IPS-15b (cell line): ENCODE measurements around the gene SRGAP2C.
"Not testable (repeated sequence)": the region's sequence is repeated elsewhere in the genome, so short reads cannot be mapped to it uniquely, and the experiment has no call there.

ENCODE experiments used
- H3K27me3 ChIP-seq: one replicate; pipeline ENCODE4 v1.6.1; 2013; ENCODE audit warnings: low read length; ENCODE audit not compliant: control insufficient read depth, insufficient read depth
- H3K36me3 ChIP-seq: one replicate; pipeline ENCODE4 v1.6.1; 2013; ENCODE audit warnings: low read length; ENCODE audit not compliant: control insufficient read depth, insufficient read depth
- H3K4me1 ChIP-seq: one replicate; pipeline ENCODE4 v1.6.1; 2013; ENCODE audit warnings: mild to moderate bottlenecking, low read length; ENCODE audit not compliant: control insufficient read depth, insufficient read depth
- H3K4me3 ChIP-seq: one replicate; pipeline ENCODE4 v1.5.1; 2013; ENCODE audit warnings: low read depth, low read length
- H3K9ac ChIP-seq: one replicate; pipeline ENCODE4 v1.6.1; 2013; ENCODE audit warnings: low read depth, mild to moderate bottlenecking, low read length
- H3K9me3 ChIP-seq: one replicate; pipeline ENCODE4 v1.6.1; 2013; ENCODE audit warnings: mild to moderate bottlenecking, low read length; ENCODE audit not compliant: control insufficient read depth, insufficient read depth

SRGAP2C gene

GRCh38 chr1:121299514-121300149, 114.9 kb downstream of the SRGAP2C start:
- H3K9me3 ChIP-seq, H3K9ac ChIP-seq, H3K4me1 ChIP-seq: not testable (repeated sequence)

GRCh38 chr1:121301876-121302275, 117.1 kb downstream of the SRGAP2C start:
- not testable (repeated sequence) for H3K36me3 ChIP-seq, H3K4me1 ChIP-seq, H3K4me3 ChIP-seq, H3K9me3 ChIP-seq, H3K27me3 ChIP-seq, H3K9ac ChIP-seq

More at GRCh38 chr1:121299514-121300149, 114.9 kb downstream of the SRGAP2C start:
- H3K27me3 ChIP-seq, H3K36me3 ChIP-seq, H3K4me3 ChIP-seq: not testable (repeated sequence)

- H3K9ac ChIP-seq, H3K4me3 ChIP-seq, H3K4me1 ChIP-seq, H3K9me3 ChIP-seq, H3K36me3 ChIP-seq, H3K27me3 ChIP-seq: not testable (repeated sequence)
Observed at GRCh38 chr1:121307759-121308158, 123.0 kb downstream of the SRGAP2C start.

- not testable (repeated sequence) for H3K9ac ChIP-seq, H3K4me3 ChIP-seq, H3K27me3 ChIP-seq, H3K36me3 ChIP-seq, H3K4me1 ChIP-seq, H3K9me3 ChIP-seq
Observed at GRCh38 chr1:121315509-121315908, 130.7 kb downstream of the SRGAP2C start.

GRCh38 chr1:121316081-121316480, 131.3 kb downstream of the SRGAP2C start:
- not testable (repeated sequence) for H3K4me1 ChIP-seq, H3K27me3 ChIP-seq, H3K4me3 ChIP-seq, H3K9me3 ChIP-seq, H3K9ac ChIP-seq, H3K36me3 ChIP-seq

GRCh38 chr1:121317491-121318468, 133.0 kb downstream of the SRGAP2C start:
- not testable (repeated sequence) for H3K4me3 ChIP-seq, H3K9ac ChIP-seq, H3K27me3 ChIP-seq, H3K9me3 ChIP-seq, H3K36me3 ChIP-seq, H3K4me1 ChIP-seq

DNA sequence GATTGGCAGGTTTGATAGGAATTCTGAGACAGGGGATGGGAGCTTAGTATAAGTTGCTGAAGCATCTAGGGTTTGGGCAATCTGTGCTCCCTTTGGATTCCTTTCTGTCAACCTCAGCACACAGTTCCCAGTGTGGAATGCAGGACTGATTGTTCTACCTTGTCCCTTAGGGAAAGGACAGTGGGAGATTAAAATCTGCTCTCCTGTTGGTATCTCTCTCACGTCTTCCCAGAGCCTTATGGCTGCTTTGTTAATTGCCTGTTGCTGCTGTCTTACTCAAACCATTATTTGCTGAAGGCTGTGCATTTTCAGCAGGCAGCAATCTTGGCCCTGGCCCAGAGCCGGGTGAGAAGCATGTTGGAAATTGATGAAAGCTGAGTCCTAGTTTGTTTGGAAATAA, 133.9 kb downstream of the SRGAP2C start:
- H3K9me3 ChIP-seq, H3K4me3 ChIP-seq, H3K9ac ChIP-seq, H3K4me1 ChIP-seq, H3K27me3 ChIP-seq, H3K36me3 ChIP-seq: not testable (repeated sequence)

DNA sequence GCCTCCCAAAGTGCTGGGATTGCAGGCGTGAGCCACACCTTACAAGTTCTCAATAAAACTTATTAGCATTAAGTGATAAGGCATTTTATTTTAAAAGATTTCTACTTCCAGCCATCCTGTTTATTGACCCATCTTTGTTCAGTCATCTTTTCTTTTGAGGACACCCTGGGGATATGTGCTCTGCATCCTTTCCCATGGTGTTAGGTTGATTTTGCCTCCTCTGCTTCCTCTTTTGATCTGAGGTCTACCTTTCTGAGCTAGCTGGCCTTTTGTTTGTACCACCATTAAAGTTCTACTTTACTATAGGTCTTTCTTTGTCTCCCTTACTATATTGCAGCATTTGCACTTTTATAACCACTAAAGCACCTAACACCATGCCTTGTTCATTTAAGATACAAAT, 136.9 kb downstream of the SRGAP2C start:
- H3K27me3 ChIP-seq, H3K9ac ChIP-seq, H3K36me3 ChIP-seq, H3K4me3 ChIP-seq, H3K9me3 ChIP-seq, H3K4me1 ChIP-seq: not testable (repeated sequence)

DNA sequence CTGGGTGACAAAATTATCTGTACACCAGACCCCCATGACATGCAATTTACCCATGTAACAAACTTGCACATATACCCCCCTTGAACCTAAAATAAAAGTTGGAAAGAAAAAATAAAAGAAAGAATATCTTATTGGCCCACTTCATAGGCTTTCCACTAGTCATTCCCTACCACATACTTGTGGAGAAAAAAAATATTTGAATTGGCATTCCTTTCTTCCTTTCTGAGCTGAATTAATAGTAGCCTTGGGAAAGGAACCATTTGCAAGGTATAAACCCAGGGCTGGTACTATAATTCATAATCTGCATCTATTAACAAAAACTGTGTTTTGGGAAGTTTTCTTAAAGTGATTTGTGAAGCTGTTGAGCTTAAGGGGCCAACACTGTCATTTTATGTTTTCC, 140.0 kb downstream of the SRGAP2C start:
- not testable (repeated sequence) for H3K4me1 ChIP-seq, H3K9me3 ChIP-seq, H3K4me3 ChIP-seq, H3K9ac ChIP-seq, H3K36me3 ChIP-seq, H3K27me3 ChIP-seq

DNA sequence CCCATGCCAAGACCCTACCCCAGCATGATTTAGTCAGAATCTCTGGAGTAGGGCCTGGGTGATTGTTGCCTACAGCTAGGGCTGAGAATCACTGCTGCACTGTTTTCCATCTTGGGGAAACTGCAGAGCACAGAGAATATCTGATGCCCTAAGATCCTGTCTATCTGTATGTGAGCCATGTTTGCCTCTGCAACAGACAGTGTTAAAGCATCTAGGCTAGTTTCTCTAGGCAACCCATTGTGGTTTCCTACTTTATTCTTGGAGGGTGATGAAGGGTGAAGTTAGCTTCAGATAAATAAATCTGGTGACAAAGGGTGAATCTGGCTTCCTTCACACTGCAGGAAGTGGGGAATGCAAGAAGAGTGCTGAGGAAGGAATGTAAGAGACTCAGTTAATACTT, 147.4 kb downstream of the SRGAP2C start:
- H3K9ac ChIP-seq, H3K9me3 ChIP-seq, H3K4me3 ChIP-seq, H3K27me3 ChIP-seq, H3K36me3 ChIP-seq, H3K4me1 ChIP-seq: not testable (repeated sequence)

GRCh38 chr1:121332599-121333562, 148.1 kb downstream of the SRGAP2C start:
- not testable (repeated sequence) for H3K9ac ChIP-seq, H3K27me3 ChIP-seq, H3K4me3 ChIP-seq, H3K9me3 ChIP-seq, H3K36me3 ChIP-seq, H3K4me1 ChIP-seq
